HEK293 (cell line): ENCODE results near the gene TRAPPC6A.

Experiments used
- CTCF ChIA-PET: fragments of 350-600 bp; formaldehyde crosslinking; extraction: SDS; loops from one replicate; lab custom pipeline; 2021; ENCODE audit warnings: antibody characterized with exemption; lab: Yijun Ruan, JAX
- POLR2A ChIA-PET: fragments of 300-600 bp; formaldehyde crosslinking; extraction: SDS; loops from one replicate; lab custom pipeline; 2020; ENCODE audit warnings: antibody characterized with exemption, inconsistent platforms; lab: Yijun Ruan, JAX
- H3K27ac ChIP-seq: fragments of 200-500 bp; sonication (Bioruptor generic); 2 replicates; pipeline ENCODE4 v1.5.1; 2014; ENCODE audit warnings: low read depth, low read length, control low read depth, inconsistent platforms; ENCODE audit errors: extremely low read depth
- H3K36me3 ChIP-seq, 2 experiments: fragments of 200-500 bp in 1 of 2; sonication (Bioruptor generic) in 1 of 2; 1 replicate in 1 of 2; 2 replicates in 1 of 2; pipeline ENCODE4 v1.5.1; 2014 to 2017; ENCODE audit warnings: inconsistent platforms in 2 of 2, low read length in 2 of 2; ENCODE audit not compliant: control insufficient read depth in 2 of 2, insufficient read depth in 1 of 2
- H3K4me1 ChIP-seq: fragments of 200-500 bp; sonication (Bioruptor generic); 2 replicates; pipeline ENCODE4 v1.5.1; 2014; ENCODE audit warnings: mild to moderate bottlenecking, low read length, inconsistent platforms; ENCODE audit not compliant: control insufficient read depth, insufficient read depth
- H3K4me3 ChIP-seq: 2 replicates; pipeline ENCODE4 v1.5.1; 2011; ENCODE audit warnings: low read depth, mild to moderate bottlenecking, control low read depth, low read length, moderate library complexity
- H3K9me3 ChIP-seq: fragments of 200-500 bp; sonication (Bioruptor generic); 2 replicates; pipeline ENCODE4 v1.5.1; 2014; ENCODE audit warnings: low read depth, low read length, inconsistent platforms; ENCODE audit not compliant: control insufficient read depth, insufficient read depth
- EGR2 ChIP-seq: fragments of 450-650 bp; formaldehyde crosslinking; IDR thresholded peaks from 2 replicates; pipeline ENCODE4 v1.5.1; 2016; ENCODE audit warnings: low read depth, missing biosample characterization, missing genetic modification characterization
- KLF10 ChIP-seq: fragments of 450-650 bp; IDR thresholded peaks from 2 replicates; pipeline ENCODE4 v1.5.1; 2018; ENCODE audit warnings: missing biosample characterization, mild to moderate bottlenecking, missing genetic modification characterization
- MEIS1 ChIP-seq: sonication (generic); formaldehyde crosslinking; IDR thresholded peaks from 2 replicates; pipeline ENCODE4 v1.8.1; 2022; ENCODE audit warnings: missing genetic modification reagents, mild to moderate bottlenecking, borderline replicate concordance
- SCRT2 ChIP-seq: fragments of 450-650 bp; formaldehyde crosslinking; IDR thresholded peaks from 2 replicates; pipeline ENCODE4 v1.5.1; 2016; ENCODE audit warnings: missing biosample characterization, missing genetic modification characterization
- ZFP69B ChIP-seq: fragments of 450-650 bp; formaldehyde crosslinking; IDR thresholded peaks from 2 replicates; pipeline ENCODE4 v1.5.1; 2016; ENCODE audit warnings: missing biosample characterization, missing genetic modification characterization
- ZNF138 ChIP-seq: fragments of 450-650 bp; formaldehyde crosslinking; IDR thresholded peaks from 2 replicates; pipeline ENCODE4 v1.5.1; 2016; ENCODE audit warnings: missing biosample characterization, missing genetic modification characterization, borderline replicate concordance
- ZNF248 ChIP-seq: fragments of 450-650 bp; formaldehyde crosslinking; IDR thresholded peaks from 2 replicates; pipeline ENCODE4 v1.5.1; 2017; ENCODE audit warnings: missing biosample characterization, missing genetic modification characterization
- ZNF510 ChIP-seq: fragments of 450-650 bp; formaldehyde crosslinking; IDR thresholded peaks from 2 replicates; pipeline ENCODE4 v1.5.1; 2018; ENCODE audit warnings: mild to moderate bottlenecking, missing genetic modification characterization, missing biosample characterization; ENCODE audit not compliant: insufficient replicate concordance
- ZNF513 ChIP-seq: fragments of 450-650 bp; IDR thresholded peaks from 2 replicates; pipeline ENCODE4 v1.5.1; 2018; ENCODE audit warnings: missing biosample characterization, missing genetic modification characterization
- ZNF544 ChIP-seq: fragments of 450-650 bp; formaldehyde crosslinking; IDR thresholded peaks from 2 replicates; pipeline ENCODE4 v1.5.0; 2017; ENCODE audit warnings: missing biosample characterization, missing genetic modification characterization
- ZXDB ChIP-seq: fragments of 450-650 bp; formaldehyde crosslinking; IDR thresholded peaks from 2 replicates; pipeline ENCODE4 v1.5.1; 2016; ENCODE audit warnings: missing biosample characterization, missing genetic modification characterization
- TF ChIP-seq, protein P1 (sequence below): fragments of 450-650 bp; formaldehyde crosslinking; conservative IDR thresholded peaks from 2 replicates; pipeline ENCODE4 v1.5.1; 2016; ENCODE audit warnings: low read depth, missing biosample characterization, missing genetic modification characterization
- TF ChIP-seq, protein P2 (sequence below): fragments of 450-650 bp; formaldehyde crosslinking; IDR thresholded peaks from 2 replicates; pipeline ENCODE4 v1.5.1; 2016; ENCODE audit warnings: missing biosample characterization, missing genetic modification characterization, borderline replicate concordance

TRAPPC6A gene

GRCh38 chr19:45141203-45141900 is 36.7 kb downstream of the TRAPPC6A start:
- CTCF ChIA-PET: interaction anchor here (0.6 kb wide), 1 partner anchor 338 kb away, joined by 3 read pairs; no protein-coding TSS in a partner anchor
- TF ChIP-seq, protein P1, sequence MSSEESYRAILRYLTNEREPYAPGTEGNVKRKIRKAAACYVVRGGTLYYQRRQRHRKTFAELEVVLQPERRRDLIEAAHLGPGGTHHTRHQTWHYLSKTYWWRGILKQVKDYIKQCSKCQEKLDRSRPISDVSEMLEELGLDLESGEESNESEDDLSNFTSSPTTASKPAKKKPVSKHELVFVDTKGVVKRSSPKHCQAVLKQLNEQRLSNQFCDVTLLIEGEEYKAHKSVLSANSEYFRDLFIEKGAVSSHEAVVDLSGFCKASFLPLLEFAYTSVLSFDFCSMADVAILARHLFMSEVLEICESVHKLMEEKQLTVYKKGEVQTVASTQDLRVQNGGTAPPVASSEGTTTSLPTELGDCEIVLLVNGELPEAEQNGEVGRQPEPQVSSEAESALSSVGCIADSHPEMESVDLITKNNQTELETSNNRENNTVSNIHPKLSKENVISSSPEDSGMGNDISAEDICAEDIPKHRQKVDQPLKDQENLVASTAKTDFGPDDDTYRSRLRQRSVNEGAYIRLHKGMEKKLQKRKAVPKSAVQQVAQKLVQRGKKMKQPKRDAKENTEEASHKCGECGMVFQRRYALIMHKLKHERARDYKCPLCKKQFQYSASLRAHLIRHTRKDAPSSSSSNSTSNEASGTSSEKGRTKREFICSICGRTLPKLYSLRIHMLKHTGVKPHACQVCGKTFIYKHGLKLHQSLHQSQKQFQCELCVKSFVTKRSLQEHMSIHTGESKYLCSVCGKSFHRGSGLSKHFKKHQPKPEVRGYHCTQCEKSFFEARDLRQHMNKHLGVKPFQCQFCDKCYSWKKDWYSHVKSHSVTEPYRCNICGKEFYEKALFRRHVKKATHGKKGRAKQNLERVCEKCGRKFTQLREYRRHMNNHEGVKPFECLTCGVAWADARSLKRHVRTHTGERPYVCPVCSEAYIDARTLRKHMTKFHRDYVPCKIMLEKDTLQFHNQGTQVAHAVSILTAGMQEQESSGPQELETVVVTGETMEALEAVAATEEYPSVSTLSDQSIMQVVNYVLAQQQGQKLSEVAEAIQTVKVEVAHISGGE: no peak
- peak; percentile 37; the same call in 1 of the 2 replicates for TF ChIP-seq EGR2
- no peak for TF ChIP-seq ZNF510 (tag by site-specific recombination)
- TF ChIP-seq ZFP69B (tag by site-specific recombination): peak; percentile 28; the same call in 1 of the 2 replicates
- POLR2A ChIA-PET: no interaction called here

DNA sequence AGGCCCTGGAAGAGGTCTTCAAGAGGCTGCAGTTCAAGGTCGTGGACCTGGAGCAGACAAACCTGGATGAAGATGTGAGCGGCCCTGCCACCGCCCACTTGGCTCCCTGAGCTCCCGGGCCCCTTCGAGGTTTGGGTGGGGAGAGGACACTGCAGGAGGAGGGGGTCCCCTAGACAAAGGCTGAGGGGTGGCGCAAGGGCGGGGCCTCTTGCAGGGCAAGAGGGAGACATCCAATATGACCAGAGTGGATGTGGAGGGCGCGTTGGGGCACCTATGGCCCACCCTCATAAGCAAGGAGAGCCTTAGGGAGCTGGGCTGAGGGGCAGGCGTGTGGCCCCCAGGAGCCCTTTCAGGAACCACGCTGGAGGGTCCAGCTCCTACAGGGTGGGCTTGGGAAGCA is 37.5 kb downstream of the TRAPPC6A start:
- no peak overlapping the region for H3K27ac ChIP-seq
- no peak for TF ChIP-seq ZNF544
- TF ChIP-seq KLF10 (tag by site-specific recombination): no peak
- no peak for TF ChIP-seq ZNF513 (tag by site-specific recombination)
- no peak for TF ChIP-seq MEIS1
- TF ChIP-seq ZXDB (tag by site-specific recombination): no peak
- TF ChIP-seq ZNF138 (tag by site-specific recombination): no peak
- TF ChIP-seq, protein P2, sequence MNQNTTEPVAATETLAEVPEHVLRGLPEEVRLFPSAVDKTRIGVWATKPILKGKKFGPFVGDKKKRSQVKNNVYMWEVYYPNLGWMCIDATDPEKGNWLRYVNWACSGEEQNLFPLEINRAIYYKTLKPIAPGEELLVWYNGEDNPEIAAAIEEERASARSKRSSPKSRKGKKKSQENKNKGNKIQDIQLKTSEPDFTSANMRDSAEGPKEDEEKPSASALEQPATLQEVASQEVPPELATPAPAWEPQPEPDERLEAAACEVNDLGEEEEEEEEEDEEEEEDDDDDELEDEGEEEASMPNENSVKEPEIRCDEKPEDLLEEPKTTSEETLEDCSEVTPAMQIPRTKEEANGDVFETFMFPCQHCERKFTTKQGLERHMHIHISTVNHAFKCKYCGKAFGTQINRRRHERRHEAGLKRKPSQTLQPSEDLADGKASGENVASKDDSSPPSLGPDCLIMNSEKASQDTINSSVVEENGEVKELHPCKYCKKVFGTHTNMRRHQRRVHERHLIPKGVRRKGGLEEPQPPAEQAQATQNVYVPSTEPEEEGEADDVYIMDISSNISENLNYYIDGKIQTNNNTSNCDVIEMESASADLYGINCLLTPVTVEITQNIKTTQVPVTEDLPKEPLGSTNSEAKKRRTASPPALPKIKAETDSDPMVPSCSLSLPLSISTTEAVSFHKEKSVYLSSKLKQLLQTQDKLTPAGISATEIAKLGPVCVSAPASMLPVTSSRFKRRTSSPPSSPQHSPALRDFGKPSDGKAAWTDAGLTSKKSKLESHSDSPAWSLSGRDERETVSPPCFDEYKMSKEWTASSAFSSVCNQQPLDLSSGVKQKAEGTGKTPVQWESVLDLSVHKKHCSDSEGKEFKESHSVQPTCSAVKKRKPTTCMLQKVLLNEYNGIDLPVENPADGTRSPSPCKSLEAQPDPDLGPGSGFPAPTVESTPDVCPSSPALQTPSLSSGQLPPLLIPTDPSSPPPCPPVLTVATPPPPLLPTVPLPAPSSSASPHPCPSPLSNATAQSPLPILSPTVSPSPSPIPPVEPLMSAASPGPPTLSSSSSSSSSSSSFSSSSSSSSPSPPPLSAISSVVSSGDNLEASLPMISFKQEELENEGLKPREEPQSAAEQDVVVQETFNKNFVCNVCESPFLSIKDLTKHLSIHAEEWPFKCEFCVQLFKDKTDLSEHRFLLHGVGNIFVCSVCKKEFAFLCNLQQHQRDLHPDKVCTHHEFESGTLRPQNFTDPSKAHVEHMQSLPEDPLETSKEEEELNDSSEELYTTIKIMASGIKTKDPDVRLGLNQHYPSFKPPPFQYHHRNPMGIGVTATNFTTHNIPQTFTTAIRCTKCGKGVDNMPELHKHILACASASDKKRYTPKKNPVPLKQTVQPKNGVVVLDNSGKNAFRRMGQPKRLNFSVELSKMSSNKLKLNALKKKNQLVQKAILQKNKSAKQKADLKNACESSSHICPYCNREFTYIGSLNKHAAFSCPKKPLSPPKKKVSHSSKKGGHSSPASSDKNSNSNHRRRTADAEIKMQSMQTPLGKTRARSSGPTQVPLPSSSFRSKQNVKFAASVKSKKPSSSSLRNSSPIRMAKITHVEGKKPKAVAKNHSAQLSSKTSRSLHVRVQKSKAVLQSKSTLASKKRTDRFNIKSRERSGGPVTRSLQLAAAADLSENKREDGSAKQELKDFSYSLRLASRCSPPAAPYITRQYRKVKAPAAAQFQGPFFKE: no peak
- no peak for TF ChIP-seq ZNF248 (tag by site-specific recombination)
- no peak for TF ChIP-seq SCRT2 (tag by site-specific recombination)
- H3K4me3 ChIP-seq: no peak overlapping the region
- CTCF ChIA-PET: interaction anchor here (0.6 kb wide), 1 partner anchor 16 kb away, joined by 3 read pairs; no protein-coding TSS in a partner anchor
- POLR2A ChIA-PET: no interaction called here
- H3K4me1 ChIP-seq: peaks cover 5% of the 10 kb centered on the region; the same call in 1 of the 2 replicates
- peaks cover 0 to 37% of the 10 kb centered on the region in 2 experiments; a peak in 2 of 3 replicates for H3K36me3 ChIP-seq
- no peaks in the 10 kb centered on the region for H3K9me3 ChIP-seq

More at GRCh38 chr19:45141203-45141900, 36.7 kb downstream of the TRAPPC6A start:
- peaks cover 5% of the 10 kb centered on the region; the same call in 1 of the 2 replicates for H3K4me1 ChIP-seq
- no peak overlapping the region for H3K4me3 ChIP-seq
- no peaks in the 10 kb centered on the region for H3K9me3 ChIP-seq
- peaks cover 0 to 39% of the 10 kb centered on the region in 2 experiments; a peak in 2 of 3 replicates for H3K36me3 ChIP-seq
- no peak overlapping the region for H3K27ac ChIP-seq
